GM12878 (cell line): ENCODE results near the gene KLHL18. TPM values are rescaled to one million over a fixed set of nuclear protein-coding genes. Genes with fewer than 3 reads are reported as not detected.

Experiments used
- CBX5 ChIP-seq: sonication (generic); IDR thresholded peaks from 2 replicates; pipeline ENCODE4 v1.6.1; 2016; ENCODE audit warnings: low read depth, moderate library complexity, mild to moderate bottlenecking, inconsistent platforms
- EZH2 ChIP-seq: IDR thresholded peaks from 2 replicates; pipeline ENCODE4 v1.6.1; 2012; ENCODE audit warnings: low read depth, mild to moderate bottlenecking, control low read depth, inconsistent platforms, low read length, borderline replicate concordance; ENCODE audit not compliant: control insufficient read depth
- HDAC6 ChIP-seq: fragments of 200-600 bp; sonication (generic); IDR thresholded peaks from one replicate; pipeline ENCODE4 v1.8.0; 2017; ENCODE audit warnings: antibody characterized with exemption; ENCODE audit not compliant: unreplicated experiment
- LARP7 ChIP-seq: fragments of 450-650 bp; IDR thresholded peaks from 2 replicates; pipeline ENCODE4 v1.6.1; 2017; ENCODE audit warnings: mild to moderate bottlenecking
- MXI1 ChIP-seq: fragments of 150-350 bp; IDR thresholded peaks from 2 replicates; pipeline ENCODE4 v1.6.1; 2011; ENCODE audit warnings: low read depth, mild to moderate bottlenecking, inconsistent platforms, low read length, improper control_type of control experiment
- NR2C1 ChIP-seq: fragments of 450-650 bp; IDR thresholded peaks from 2 replicates; pipeline ENCODE4 v1.6.1; 2017; ENCODE audit warnings: antibody characterized with exemption, mild to moderate bottlenecking, moderate library complexity
- PAX5 ChIP-seq: IDR thresholded peaks from 2 replicates; pipeline ENCODE4 v1.6.1; 2011; ENCODE audit warnings: low read depth, low read length, borderline replicate concordance
- YBX1 ChIP-seq: fragments of 450-650 bp; IDR thresholded peaks from 2 replicates; pipeline ENCODE4 v1.6.1; 2016; ENCODE audit warnings: antibody characterized with exemption
- ZNF592 ChIP-seq: fragments of 450-650 bp; IDR thresholded peaks from 2 replicates; pipeline ENCODE4 v1.6.1; 2017; ENCODE audit warnings: mild to moderate bottlenecking, moderate library complexity
- polyA plus RNA-seq, 11 experiments: library from polyadenylated mRNA; depleted of rRNA in 4 of 11; unstranded in 6 of 11; stranded (reverse) in 5 of 11; fragments of >200 nt; fragmentation: Nextera tagmentation in 4 of 11; fragmentation: Illumina TruSeq in 1 of 11; extraction: Ambion mirVana in 4 of 11; extraction: Trizol in 1 of 11; gene quantifications; 1 replicate in 1 of 11; 2 replicates in 10 of 11; pipeline versions ENCODE4 v1.2.1 to v1.2.3, GENCODE V29; 2011 to 2016; ENCODE audit warnings: inconsistent platforms in 2 of 11, missing spikeins in 2 of 11, low read depth in 1 of 11
- total RNA-seq, 4 experiments: library from RNA; depleted of rRNA in 3 of 4; stranded (reverse); fragments of >200 nt in 3 of 4; fragmentation: Illumina TruSeq in 1 of 4; extraction: Trizol in 1 of 4; gene quantifications; 2 replicates each; pipeline versions ENCODE4 v1.2.1 to v1.2.3, GENCODE V29; 2013 to 2021

KLHL18 gene
- total and polyA plus RNA-seq, 10 of the 15 experiments (the other 5 are each of a cell fraction or from before 2014, with no cell fraction given): 24.0 to 69.8 (median 51.7) TPM

DNA sequence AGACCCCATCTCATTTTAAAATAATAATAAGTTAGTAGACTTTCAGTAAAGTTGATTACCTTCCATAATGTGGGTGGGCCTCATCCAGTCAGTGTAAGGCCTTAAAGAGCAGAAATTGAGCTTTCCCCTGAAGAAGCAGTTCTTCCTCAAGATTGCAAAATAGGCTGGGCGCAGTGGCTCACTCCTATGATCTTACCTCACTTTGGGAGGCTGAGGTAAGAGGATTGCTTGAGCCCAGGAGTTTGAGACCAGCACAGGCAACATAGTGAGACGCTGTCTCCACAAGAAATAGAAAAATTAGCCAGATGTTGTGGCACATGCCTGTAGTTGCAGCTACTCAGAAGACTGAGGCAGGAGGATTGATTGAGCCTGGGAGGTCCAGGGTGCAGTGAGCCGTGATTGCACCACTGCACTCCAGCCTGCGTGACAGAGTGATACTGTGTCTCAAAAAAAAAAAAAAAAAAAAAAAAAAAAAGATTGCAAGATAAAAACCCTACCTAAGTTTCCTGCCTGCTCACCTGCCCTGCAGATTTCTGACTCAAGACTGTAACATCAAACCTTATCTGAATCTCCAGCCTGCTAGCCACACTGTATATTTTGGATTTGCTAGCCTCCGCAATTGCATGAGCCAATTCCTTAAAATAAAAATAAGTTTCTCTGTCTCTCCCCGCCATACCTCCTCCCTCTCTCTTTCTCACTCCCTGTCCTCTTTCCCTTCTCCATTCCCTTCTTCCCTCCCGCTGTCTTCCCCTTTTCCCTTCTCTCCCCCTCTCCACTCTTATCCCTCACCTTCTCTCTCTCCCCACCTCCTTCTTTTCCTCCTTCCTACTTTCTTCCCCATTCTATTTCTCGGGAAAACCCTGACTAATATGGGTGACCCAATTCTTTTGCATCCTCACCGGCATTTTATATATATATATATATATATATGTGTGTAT lies 16.9 kb downstream of the KLHL18 start (continued):
- TF ChIP-seq ZNF592 (no peak), CBX5 (no peak), HDAC6 (no peak), PAX5 (no peak), MXI1 (no peak), EZH2 (no peak), YBX1 (no peak), LARP7 (no peak), NR2C1 (no peak)
